Measurements from ENCODE around the gene COQ7.

Gene COQ7

DNA sequence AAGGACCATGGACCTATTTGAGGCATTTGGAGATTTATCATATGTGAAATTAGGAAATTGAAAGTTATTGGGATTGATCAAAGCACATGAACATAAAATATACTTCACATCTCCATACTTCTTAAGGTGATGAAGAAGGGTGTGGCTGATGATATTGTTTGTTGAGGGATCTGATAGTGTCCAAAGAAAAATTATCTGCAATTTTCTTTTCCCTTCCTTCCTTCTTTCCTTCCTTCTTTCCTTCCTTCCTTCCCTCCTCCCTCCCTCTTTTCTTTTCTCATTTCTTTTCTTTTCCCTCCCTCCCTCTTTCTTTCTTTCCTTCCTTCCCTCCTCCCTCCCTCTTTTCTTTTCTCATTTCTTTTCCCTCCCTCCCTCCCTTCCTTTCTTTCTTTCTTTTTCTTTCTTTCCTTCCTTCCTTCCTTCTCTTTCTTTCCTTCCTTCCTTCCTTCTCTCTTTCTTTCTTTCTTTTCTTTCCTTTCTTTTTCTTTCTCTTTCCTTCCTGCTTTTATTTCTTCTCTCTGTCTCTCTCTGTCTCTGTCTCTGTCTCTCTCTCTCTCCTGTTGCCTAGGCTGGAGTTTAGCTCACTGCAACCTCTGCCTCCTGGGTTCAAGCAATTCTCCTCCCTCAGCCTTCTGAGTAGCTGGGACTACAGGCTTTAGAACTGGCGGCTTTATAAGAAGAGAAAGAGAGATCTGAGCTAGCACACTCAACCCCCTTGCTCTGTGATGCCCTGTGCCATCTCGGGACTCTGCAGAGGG lies 25.4 kb downstream of the COQ7 start:
- H3K4me3 Mint-ChIP-seq = no peak overlapping the region

DNA sequence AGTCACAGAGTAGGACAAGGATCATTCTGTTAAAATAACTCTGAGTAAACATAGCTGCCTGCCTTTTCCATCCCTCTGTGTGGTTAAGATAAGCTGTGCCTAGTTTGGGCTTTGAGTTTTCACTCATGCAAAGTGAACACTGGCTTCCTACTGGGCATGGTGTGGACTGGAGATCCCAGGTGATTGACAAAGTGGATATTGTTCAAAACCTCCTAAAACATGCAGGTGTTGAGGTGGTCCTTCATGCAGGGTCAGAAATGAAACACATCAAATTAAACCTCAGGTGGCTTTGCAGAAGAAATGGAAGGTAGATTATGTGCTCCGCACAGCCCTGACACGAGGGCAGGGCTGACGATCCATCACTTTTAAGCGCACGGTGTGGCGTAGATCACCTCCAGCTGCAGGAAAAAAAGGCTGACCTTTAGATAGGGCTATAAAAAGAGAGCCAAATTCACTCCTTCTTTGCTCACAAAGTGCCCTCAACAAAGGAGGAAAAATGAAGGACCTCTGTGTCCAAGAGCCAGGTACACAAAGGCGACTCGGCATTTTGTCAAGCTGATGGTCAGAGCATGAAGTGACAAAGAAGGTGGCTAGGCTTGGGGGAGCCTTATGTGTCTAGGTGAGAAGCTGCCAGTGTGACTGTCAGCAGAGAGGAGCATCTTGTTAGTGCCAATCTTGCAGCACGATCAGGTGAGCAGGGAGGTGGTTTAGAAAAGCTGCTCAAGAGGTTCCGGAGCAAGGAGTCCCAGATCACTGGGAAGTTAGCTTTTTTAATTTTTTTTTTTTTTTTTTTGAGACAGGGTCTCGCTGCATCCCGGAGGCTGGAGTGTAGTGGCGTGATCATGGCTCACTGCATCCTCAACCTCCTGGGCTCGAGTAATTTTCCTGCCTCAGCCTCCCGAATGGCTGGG lies 26.5 kb downstream of the COQ7 start:
- peaks cover 21% of the 10 kb centered on the region for H3K36me3 Mint-ChIP-seq (ENCODE audit: low read depth)
- peaks cover 29% of the 10 kb centered on the region for H3K9me3 Mint-ChIP-seq
- H3K27ac Mint-ChIP-seq = no peak overlapping the region
- H3K27me3 Mint-ChIP-seq = peaks cover 3% of the 10 kb centered on the region
- no peak overlapping the region for H3K4me3 Mint-ChIP-seq
- intact Hi-C loops (cut with micrococcal nuclease) = no loop called here
- peaks cover 34% of the 10 kb centered on the region for H3K4me1 Mint-ChIP-seq (ENCODE audit: low read depth)

More for the DNA sequence above, 25.4 kb downstream of the COQ7 start:
- Mint-ChIP-seq H3K27me3 (peaks cover 3% of the 10 kb centered on the region), H3K27ac (peak overlapping the region; percentile 37), H3K36me3 (ENCODE audit: low read depth) (peaks cover 16% of the 10 kb centered on the region), H3K4me1 (ENCODE audit: low read depth) (peaks cover 41% of the 10 kb centered on the region), H3K9me3 (peaks cover 23% of the 10 kb centered on the region)
- intact Hi-C loops (cut with micrococcal nuclease) = no loop called here

- intact Hi-C loops (cut with micrococcal nuclease) = no loop called here
- peaks cover 29% of the 10 kb centered on the region for H3K9me3 Mint-ChIP-seq
- no peak overlapping the region for H3K4me3 Mint-ChIP-seq
- H3K36me3 Mint-ChIP-seq (ENCODE audit: low read depth) = peaks cover 21% of the 10 kb centered on the region
- H3K27ac Mint-ChIP-seq = no peak overlapping the region
- peaks cover 27% of the 10 kb centered on the region for H3K4me1 Mint-ChIP-seq (ENCODE audit: low read depth)
- H3K27me3 Mint-ChIP-seq = peaks cover 3% of the 10 kb centered on the region
Observed at GRCh38 chr16:19094542-19095365, 27.3 kb downstream of the COQ7 start.

DNA sequence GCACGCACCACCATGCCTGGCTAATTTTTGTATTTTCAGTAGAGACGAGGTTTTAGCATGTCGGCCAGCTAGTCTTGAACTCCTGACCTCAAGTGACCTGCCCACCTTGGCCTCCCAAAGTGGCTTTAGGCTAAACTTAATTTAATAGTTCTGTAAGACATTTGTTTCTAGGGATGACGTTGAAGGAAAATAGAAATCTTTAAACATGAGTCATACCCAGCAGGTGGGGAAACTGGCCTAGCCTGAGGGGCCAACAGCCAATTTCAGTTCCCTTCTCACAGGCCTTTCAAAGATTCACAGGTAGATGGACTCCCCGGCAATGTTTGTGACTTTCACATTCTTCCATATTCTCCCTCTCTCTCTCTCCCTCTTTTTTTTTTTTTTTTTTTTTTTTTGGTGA lies 28.2 kb downstream of the COQ7 start:
- Mint-ChIP-seq H3K27me3 (peaks cover 3% of the 10 kb centered on the region), H3K4me1 (ENCODE audit: low read depth) (peaks cover 25% of the 10 kb centered on the region), H3K36me3 (ENCODE audit: low read depth) (peaks cover 21% of the 10 kb centered on the region), H3K9me3 (peaks cover 27% of the 10 kb centered on the region), H3K27ac (no peak overlapping the region), H3K4me3 (no peak overlapping the region)
- intact Hi-C loops (cut with micrococcal nuclease) = no loop called here

DNA sequence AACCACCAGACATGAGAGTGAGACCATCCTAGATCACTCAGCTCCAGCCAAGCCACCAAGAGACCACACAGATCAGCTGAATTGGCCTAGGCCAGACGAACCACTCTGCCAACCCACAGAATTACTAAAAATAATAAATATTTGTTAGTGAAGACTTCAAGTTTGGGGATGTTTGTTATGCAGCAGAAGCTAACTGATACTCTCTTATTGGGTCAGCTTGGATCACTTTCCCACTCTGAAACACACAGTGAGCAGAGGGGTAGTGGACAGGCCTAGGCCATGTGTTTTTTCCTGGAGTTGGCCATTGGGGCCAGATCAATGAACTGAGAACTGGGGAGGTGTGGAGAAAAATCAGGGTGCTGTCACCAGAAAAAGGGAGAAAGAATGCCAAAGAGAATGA lies 30.8 kb downstream of the COQ7 start:
- peaks cover 8% of the 10 kb centered on the region for H3K4me1 Mint-ChIP-seq (ENCODE audit: low read depth)
- no peak overlapping the region for H3K27ac Mint-ChIP-seq
- intact Hi-C loops (cut with micrococcal nuclease) = no loop called here
- peaks cover 3% of the 10 kb centered on the region for H3K27me3 Mint-ChIP-seq
- peaks cover 10% of the 10 kb centered on the region for H3K9me3 Mint-ChIP-seq
- H3K36me3 Mint-ChIP-seq (ENCODE audit: low read depth) = peaks cover 7% of the 10 kb centered on the region
- H3K4me3 Mint-ChIP-seq = no peak overlapping the region

DNA sequence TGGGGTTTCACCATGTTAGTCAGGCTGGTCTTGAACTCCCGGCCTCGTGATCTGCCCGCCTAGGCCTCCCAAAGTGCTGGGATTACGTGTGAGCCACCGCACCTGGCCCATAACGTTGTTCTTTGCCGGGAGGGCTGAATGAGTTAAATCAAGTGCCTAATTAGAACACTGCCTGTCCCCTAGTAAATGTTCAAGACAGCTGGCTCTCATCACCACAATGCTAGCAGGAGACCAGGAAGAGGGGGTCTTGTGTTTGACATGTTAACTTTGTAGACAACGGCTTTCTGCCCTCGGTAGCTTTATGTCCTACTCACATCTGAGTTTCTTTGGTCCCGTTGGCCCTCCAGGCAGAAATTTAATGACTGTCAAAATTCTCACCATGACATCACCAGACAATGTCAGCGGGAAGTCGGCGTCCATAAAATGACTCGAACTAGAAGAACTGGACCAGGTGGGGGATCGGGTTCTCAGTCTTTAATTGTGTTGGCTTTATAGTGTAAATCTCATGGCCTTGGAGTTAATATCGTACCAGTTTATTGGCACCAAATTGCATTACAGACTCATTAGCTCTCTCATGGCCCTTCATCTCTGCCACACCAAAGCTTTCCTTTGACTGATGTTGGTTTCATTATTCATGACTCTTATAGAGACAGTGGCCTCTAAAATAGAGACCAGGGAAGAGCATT lies 34.9 kb downstream of the COQ7 start:
- Mint-ChIP-seq H3K36me3 (ENCODE audit: low read depth) (peaks cover 7% of the 10 kb centered on the region), H3K9me3 (peaks cover 10% of the 10 kb centered on the region), H3K27ac (no peak overlapping the region), H3K4me1 (ENCODE audit: low read depth) (peaks cover 27% of the 10 kb centered on the region), H3K27me3 (no peaks in the 10 kb centered on the region), H3K4me3 (no peak overlapping the region)
- intact Hi-C loops (cut with micrococcal nuclease) = no loop called here

GRCh38 chr16:19104607-19105006 lies 37.2 kb downstream of the COQ7 start:
- Mint-ChIP-seq H3K9me3 (no peaks in the 10 kb centered on the region), H3K4me1 (ENCODE audit: low read depth) (peaks cover 44% of the 10 kb centered on the region), H3K36me3 (ENCODE audit: low read depth) (no peaks in the 10 kb centered on the region), H3K27ac (no peak overlapping the region), H3K4me3 (no peak overlapping the region), H3K27me3 (no peaks in the 10 kb centered on the region)
- intact Hi-C loops (cut with micrococcal nuclease) = no loop called here

GRCh38 chr16:19105131-19105530 lies 37.7 kb downstream of the COQ7 start:
- no peak overlapping the region for H3K27ac Mint-ChIP-seq
- H3K27me3 Mint-ChIP-seq = no peaks in the 10 kb centered on the region
- no peaks in the 10 kb centered on the region for H3K9me3 Mint-ChIP-seq
- no peak overlapping the region for H3K4me3 Mint-ChIP-seq
- intact Hi-C loops (cut with micrococcal nuclease) = no loop called here
- H3K4me1 Mint-ChIP-seq (ENCODE audit: low read depth) = peaks cover 44% of the 10 kb centered on the region
- H3K36me3 Mint-ChIP-seq (ENCODE audit: low read depth) = no peaks in the 10 kb centered on the region

- H3K9me3 Mint-ChIP-seq = no peaks in the 10 kb centered on the region
- intact Hi-C loops (cut with micrococcal nuclease) = no loop called here
- H3K27me3 Mint-ChIP-seq = no peaks in the 10 kb centered on the region
- H3K27ac Mint-ChIP-seq = no peak overlapping the region
- no peak overlapping the region for H3K4me3 Mint-ChIP-seq
- no peaks in the 10 kb centered on the region for H3K36me3 Mint-ChIP-seq (ENCODE audit: low read depth)
- H3K4me1 Mint-ChIP-seq (ENCODE audit: low read depth) = peaks cover 44% of the 10 kb centered on the region
Observed at GRCh38 chr16:19105891-19106624, 38.6 kb downstream of the COQ7 start.

- Mint-ChIP-seq H3K27me3 (no peaks in the 10 kb centered on the region), H3K27ac (no peak overlapping the region), H3K4me3 (no peak overlapping the region), H3K36me3 (ENCODE audit: low read depth) (no peaks in the 10 kb centered on the region), H3K9me3 (no peaks in the 10 kb centered on the region), H3K4me1 (ENCODE audit: low read depth) (peaks cover 44% of the 10 kb centered on the region)
- intact Hi-C loops (cut with micrococcal nuclease) = no loop called here
Observed at GRCh38 chr16:19106625-19107020, 39.2 kb downstream of the COQ7 start.

GRCh38 chr16:19108409-19109287 lies 41.2 kb downstream of the COQ7 start:
- intact Hi-C loops (cut with micrococcal nuclease) = no loop called here
- H3K4me3 Mint-ChIP-seq = no peak overlapping the region

DNA sequence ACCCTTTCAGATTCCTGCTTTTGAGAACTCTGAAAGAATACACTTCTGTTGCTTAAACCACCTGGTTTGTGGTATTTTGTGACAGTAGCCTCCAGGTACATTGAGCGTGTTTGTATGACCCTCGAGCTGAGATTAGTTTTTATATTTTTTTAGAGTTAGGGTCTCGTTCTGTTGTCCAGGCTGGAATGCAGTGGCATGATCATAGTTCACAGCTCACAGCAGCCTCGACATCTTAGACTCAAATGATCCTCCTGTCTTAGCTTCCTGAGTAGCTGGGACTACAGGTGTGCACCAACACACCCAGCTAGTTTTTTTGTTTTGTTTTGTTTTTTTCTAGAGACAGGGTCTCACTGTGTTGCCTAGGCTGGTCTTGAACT lies 41.9 kb downstream of the COQ7 start:
- Mint-ChIP-seq H3K27me3 (no peaks in the 10 kb centered on the region), H3K4me1 (ENCODE audit: low read depth) (peaks cover 63% of the 10 kb centered on the region), H3K36me3 (ENCODE audit: low read depth) (peaks cover 11% of the 10 kb centered on the region), H3K27ac (no peak overlapping the region), H3K9me3 (no peaks in the 10 kb centered on the region), H3K4me3 (no peak overlapping the region)
- intact Hi-C loops (cut with micrococcal nuclease) = no loop called here

More at GRCh38 chr16:19108409-19109287, 41.2 kb downstream of the COQ7 start:
- Mint-ChIP-seq H3K36me3 (ENCODE audit: low read depth) (peaks cover 4% of the 10 kb centered on the region), H3K4me1 (ENCODE audit: low read depth) (peaks cover 62% of the 10 kb centered on the region), H3K9me3 (no peaks in the 10 kb centered on the region), H3K27me3 (no peaks in the 10 kb centered on the region), H3K27ac (no peak overlapping the region)

All from dendritic cell treated with granulocyte-macrophage colony-stimulating factor and Interleukin-4, amounts not matched to agents 40 ng/mL and 50 ng/mL, for 4 days (primary cell).